H1 (cell line): Measurements from ENCODE around the gene SLCO1C1. TPM values are rescaled to one million over a fixed set of nuclear protein-coding genes. Genes with fewer than 3 reads are reported as not detected.

Experiments
- CBX8 ChIP-seq: fragments of 300-800, 300-1000 bp; sonication (generic); IDR thresholded peaks from 2 replicates; pipeline ENCODE4 v1.7.1; 2016; ENCODE audit warnings: low read depth, low read length, borderline replicate concordance
- NRF1 ChIP-seq: IDR thresholded peaks from 2 replicates; pipeline ENCODE4 v1.6.1; 2011; ENCODE audit warnings: mild to moderate bottlenecking, low read depth, low read length, improper control_type of control experiment
- polyA plus RNA-seq, 7 experiments: library from polyadenylated mRNA; depleted of rRNA in 3 of 7; stranded (reverse) in 5 of 7; unstranded in 2 of 7; fragments of >200 nt in 5 of 7; fragments of 200-250 nt in 2 of 7; gene quantifications; 1 replicate in 5 of 7; 2 replicates in 1 of 7; 4 replicates in 1 of 7; pipeline versions ENCODE4 v1.2.1 to v1.2.3, GENCODE V29; 2011 to 2013; ENCODE audit warnings: missing spikeins in 2 of 7, mixed read lengths in 2 of 7
- total RNA-seq: library from RNA; stranded (reverse); fragmentation: NEBNext Ultra II Directional; extraction: Animal tissue kit (Norgen Biotek cat#: 25700); gene quantifications from 2 replicates; pipeline ENCODE4 v1.2.1, GENCODE V29; 2021

SLCO1C1 gene
- total and polyA plus RNA-seq, 2 of the 8 experiments (the other 6 are each of a cell fraction or from before 2014, with no cell fraction given), result 0.18 to 0.74 TPM

DNA sequence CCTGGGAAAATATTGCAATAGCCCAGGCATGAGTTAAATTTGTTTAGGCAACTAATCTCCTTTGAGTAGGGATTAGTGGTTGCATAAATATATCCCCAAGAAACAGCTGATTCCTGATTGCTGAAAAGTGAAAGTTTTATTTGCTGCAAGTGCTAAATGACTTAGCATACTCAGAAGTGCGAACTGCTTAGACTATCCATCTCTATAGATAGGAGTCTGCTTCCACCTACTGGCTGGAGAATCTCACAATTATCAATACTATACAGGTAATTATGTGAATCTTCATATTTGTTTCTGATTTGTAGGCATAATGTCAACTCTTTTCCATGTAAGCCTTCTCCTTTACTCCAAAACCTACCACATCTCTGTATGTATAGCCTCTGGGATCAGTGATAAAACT, 103.4 kb downstream of the SLCO1C1 start (continued):
- TF ChIP-seq CBX8 (no peak), NRF1 (no peak)
- TF ChIP-seq, all 59 proteins: peak for 2
